Astrocyte (in vitro differentiated cells and primary cell): ENCODE results near the gene NCOR1.
"Not testable (repeated sequence)": the region's sequence is repeated elsewhere in the genome, so short reads cannot be mapped to it uniquely, and the experiment has no call there.

ENCODE experiments used
- CTCF ChIP-seq: IDR thresholded peaks from 2 replicates; pipeline ENCODE4 v1.5.1; 2011; ENCODE audit warnings: low read depth, mild to moderate bottlenecking, inconsistent platforms, low read length, moderate library complexity; ENCODE audit not compliant: insufficient read depth
- EZH2 ChIP-seq: IDR thresholded peaks from 2 replicates; pipeline ENCODE4 v1.6.1; 2012; ENCODE audit warnings: mild to moderate bottlenecking, low read length, inconsistent platforms; ENCODE audit not compliant: insufficient read depth

- not testable (repeated sequence) for TF ChIP-seq CTCF, EZH2
Measured at GRCh38 chr17:16055139-16055538, 160.2 kb downstream of the NCOR1 start.
